Hepatocyte (in vitro differentiated cells): ENCODE results near the gene MEST.
"Not testable (repeated sequence)": the region's sequence is repeated elsewhere in the genome, so short reads cannot be mapped to it uniquely, and the experiment has no call there.

Source experiments
- EZH2phosphoT487 ChIP-seq: fragments of 200-600 bp; sonication (generic); IDR thresholded peaks from one replicate; pipeline ENCODE4 v1.6.1; 2018; ENCODE audit warnings: antibody characterized with exemption, mild to moderate bottlenecking, low read depth, moderate library complexity; ENCODE audit not compliant: unreplicated experiment, severe bottlenecking
- TF ChIP-seq, protein P1 (sequence below): fragments of 200-600 bp; sonication (generic); IDR thresholded peaks from 2 replicates; pipeline ENCODE4 v1.5.1; 2016; ENCODE audit warnings: antibody characterized with exemption, mild to moderate bottlenecking; ENCODE audit not compliant: poor library complexity

DNA sequence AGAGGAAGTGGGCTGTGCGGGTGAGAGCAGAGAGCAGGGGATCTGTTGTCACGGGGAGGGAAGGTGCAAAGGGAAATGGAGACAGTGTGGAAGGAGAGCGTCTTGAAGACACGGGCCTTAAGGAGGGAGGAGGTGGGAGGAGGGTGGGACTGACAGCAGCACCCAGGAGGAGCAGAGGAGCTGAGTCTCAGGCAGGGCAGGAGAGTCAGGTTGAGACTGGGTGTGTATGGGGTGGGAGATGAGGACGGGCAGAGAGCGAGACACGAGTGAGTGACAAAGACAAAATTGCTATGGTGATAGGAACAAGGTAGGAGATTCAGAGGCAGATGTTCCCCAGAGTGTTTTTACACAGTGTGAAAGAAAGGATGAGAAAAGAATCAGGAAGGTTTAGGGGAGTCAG is 49.4 kb downstream of the MEST start:
- TF ChIP-seq, protein P1, sequence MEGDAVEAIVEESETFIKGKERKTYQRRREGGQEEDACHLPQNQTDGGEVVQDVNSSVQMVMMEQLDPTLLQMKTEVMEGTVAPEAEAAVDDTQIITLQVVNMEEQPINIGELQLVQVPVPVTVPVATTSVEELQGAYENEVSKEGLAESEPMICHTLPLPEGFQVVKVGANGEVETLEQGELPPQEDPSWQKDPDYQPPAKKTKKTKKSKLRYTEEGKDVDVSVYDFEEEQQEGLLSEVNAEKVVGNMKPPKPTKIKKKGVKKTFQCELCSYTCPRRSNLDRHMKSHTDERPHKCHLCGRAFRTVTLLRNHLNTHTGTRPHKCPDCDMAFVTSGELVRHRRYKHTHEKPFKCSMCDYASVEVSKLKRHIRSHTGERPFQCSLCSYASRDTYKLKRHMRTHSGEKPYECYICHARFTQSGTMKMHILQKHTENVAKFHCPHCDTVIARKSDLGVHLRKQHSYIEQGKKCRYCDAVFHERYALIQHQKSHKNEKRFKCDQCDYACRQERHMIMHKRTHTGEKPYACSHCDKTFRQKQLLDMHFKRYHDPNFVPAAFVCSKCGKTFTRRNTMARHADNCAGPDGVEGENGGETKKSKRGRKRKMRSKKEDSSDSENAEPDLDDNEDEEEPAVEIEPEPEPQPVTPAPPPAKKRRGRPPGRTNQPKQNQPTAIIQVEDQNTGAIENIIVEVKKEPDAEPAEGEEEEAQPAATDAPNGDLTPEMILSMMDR = not testable (repeated sequence)
- not testable (repeated sequence) for TF ChIP-seq EZH2phosphoT487
